Measurements from ENCODE around the gene ANAPC10.

Gene ANAPC10

DNA sequence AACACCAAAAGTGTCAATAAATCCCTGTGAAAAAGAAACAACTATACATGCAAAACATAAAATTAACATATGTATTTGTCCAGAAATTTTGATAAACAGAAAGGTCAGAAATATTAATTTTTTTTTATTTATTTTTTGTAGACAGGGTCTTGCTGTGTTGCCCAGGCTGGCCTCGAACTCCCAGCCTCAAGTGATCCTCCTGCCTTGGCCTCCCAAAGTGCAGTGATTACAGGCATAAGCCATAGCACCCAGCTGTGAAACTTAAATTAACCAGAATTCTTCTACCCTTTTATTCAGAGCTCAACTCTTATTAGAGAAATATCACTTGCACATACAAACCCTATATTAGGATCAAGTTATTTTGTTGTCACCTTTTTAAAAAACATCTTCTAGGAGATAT, 16.2 kb downstream of the ANAPC10 start:
- TF ChIP-seq TCF12 (IDR thresholded peaks at IDR 0.05; ENCODE audit: low read depth) = no peak
- TF ChIP-seq, protein P1, sequence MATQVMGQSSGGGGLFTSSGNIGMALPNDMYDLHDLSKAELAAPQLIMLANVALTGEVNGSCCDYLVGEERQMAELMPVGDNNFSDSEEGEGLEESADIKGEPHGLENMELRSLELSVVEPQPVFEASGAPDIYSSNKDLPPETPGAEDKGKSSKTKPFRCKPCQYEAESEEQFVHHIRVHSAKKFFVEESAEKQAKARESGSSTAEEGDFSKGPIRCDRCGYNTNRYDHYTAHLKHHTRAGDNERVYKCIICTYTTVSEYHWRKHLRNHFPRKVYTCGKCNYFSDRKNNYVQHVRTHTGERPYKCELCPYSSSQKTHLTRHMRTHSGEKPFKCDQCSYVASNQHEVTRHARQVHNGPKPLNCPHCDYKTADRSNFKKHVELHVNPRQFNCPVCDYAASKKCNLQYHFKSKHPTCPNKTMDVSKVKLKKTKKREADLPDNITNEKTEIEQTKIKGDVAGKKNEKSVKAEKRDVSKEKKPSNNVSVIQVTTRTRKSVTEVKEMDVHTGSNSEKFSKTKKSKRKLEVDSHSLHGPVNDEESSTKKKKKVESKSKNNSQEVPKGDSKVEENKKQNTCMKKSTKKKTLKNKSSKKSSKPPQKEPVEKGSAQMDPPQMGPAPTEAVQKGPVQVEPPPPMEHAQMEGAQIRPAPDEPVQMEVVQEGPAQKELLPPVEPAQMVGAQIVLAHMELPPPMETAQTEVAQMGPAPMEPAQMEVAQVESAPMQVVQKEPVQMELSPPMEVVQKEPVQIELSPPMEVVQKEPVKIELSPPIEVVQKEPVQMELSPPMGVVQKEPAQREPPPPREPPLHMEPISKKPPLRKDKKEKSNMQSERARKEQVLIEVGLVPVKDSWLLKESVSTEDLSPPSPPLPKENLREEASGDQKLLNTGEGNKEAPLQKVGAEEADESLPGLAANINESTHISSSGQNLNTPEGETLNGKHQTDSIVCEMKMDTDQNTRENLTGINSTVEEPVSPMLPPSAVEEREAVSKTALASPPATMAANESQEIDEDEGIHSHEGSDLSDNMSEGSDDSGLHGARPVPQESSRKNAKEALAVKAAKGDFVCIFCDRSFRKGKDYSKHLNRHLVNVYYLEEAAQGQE (IDR thresholded peaks at IDR 0.05; ENCODE audit: low read depth) = no peak
- no peak for TF ChIP-seq CEBPB (IDR thresholded peaks at IDR 0.05)
- TF ChIP-seq TAF1 (IDR thresholded peaks at IDR 0.05; ENCODE audit: low read depth) = no peak
- TF ChIP-seq ZBTB7A (IDR thresholded peaks at IDR 0.05; ENCODE audit: low read depth) = no peak
- TF ChIP-seq RAD21 (IDR thresholded peaks at IDR 0.05; ENCODE audit: low read depth) = no peak
- no peak for TF ChIP-seq EP300 (IDR thresholded peaks at IDR 0.05; ENCODE audit: borderline replicate concordance)
- no peak for TF ChIP-seq EGR1 (IDR thresholded peaks at IDR 0.05)
- no peak for TF ChIP-seq TEAD4 (IDR thresholded peaks at IDR 0.05)
- TF ChIP-seq CREB1 (IDR thresholded peaks at IDR 0.05; ENCODE audit: low read depth) = no peak
- TF ChIP-seq YY1 (IDR thresholded peaks at IDR 0.05; ENCODE audit: low read depth) = no peak
- TF ChIP-seq, protein P2, sequence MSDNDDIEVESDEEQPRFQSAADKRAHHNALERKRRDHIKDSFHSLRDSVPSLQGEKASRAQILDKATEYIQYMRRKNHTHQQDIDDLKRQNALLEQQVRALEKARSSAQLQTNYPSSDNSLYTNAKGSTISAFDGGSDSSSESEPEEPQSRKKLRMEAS (IDR thresholded peaks at IDR 0.05) = no peak
- no peak for TF ChIP-seq FOXM1 (IDR thresholded peaks at IDR 0.05; ENCODE audit: borderline replicate concordance, low read depth)
- TF ChIP-seq, protein P3, sequence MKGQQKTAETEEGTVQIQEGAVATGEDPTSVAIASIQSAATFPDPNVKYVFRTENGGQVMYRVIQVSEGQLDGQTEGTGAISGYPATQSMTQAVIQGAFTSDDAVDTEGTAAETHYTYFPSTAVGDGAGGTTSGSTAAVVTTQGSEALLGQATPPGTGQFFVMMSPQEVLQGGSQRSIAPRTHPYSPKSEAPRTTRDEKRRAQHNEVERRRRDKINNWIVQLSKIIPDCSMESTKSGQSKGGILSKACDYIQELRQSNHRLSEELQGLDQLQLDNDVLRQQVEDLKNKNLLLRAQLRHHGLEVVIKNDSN (IDR thresholded peaks at IDR 0.05) = no peak
- no peak for TF ChIP-seq NFIC (IDR thresholded peaks at IDR 0.05)

GRCh38 chr4:145076469-145076855, 21.5 kb downstream of the ANAPC10 start:
- TF ChIP-seq RAD21 (IDR thresholded peaks at IDR 0.05; ENCODE audit: low read depth) (no peak), TCF12 (IDR thresholded peaks at IDR 0.05; ENCODE audit: low read depth) (no peak), FOXM1 (IDR thresholded peaks at IDR 0.05; ENCODE audit: borderline replicate concordance, low read depth) (no peak), TEAD4 (IDR thresholded peaks at IDR 0.05) (no peak), CEBPB (IDR thresholded peaks at IDR 0.05) (no peak)
- TF ChIP-seq, protein P1 (IDR thresholded peaks at IDR 0.05; ENCODE audit: low read depth) = no peak
- TF ChIP-seq, protein P2 (IDR thresholded peaks at IDR 0.05) = no peak

DNA sequence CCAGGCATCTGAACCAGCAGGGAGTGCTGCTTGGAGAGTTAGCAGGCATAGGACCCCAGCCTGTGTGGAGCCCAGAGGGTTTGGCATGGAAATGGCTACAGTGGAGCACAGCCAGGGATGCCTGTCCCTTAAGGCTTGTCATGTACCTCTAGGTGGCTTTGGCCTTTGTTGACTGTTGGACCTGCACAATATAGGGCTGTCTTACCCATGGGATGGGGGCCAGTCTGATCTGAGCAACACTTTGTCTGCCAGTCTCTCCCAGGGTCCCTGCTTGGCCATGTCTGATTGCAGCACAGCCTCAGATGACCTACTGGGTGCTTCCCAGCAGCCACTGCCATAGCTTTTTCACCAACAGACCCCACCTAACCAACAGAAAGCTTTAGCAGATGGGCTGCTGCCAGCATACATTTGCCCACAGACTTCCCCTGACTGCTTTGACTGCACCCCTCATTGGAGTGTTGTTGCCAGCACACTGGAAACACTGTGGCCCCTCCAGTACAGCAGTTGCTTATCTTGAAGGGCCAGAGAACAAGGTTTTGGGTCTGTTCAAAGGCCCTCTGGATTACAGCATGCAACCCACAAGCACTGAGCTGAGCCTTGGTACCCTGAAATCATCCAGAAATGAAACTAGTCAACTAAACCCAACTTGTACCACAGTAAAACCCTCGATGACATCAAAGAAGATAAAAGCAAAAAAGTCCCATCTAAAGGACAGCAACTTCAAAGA, 22.1 kb downstream of the ANAPC10 start:
- no peak for TF ChIP-seq YY1 (IDR thresholded peaks at IDR 0.05; ENCODE audit: low read depth)
- TF ChIP-seq ZBTB7A (IDR thresholded peaks at IDR 0.05; ENCODE audit: low read depth) = no peak
- TF ChIP-seq TAF1 (IDR thresholded peaks at IDR 0.05; ENCODE audit: low read depth) = no peak
- no peak for TF ChIP-seq CEBPB (IDR thresholded peaks at IDR 0.05)
- no peak for TF ChIP-seq TCF12 (IDR thresholded peaks at IDR 0.05; ENCODE audit: low read depth)
- no peak for TF ChIP-seq EGR1 (IDR thresholded peaks at IDR 0.05)
- no peak for TF ChIP-seq NFIC (IDR thresholded peaks at IDR 0.05)
- TF ChIP-seq FOXM1 (IDR thresholded peaks at IDR 0.05; ENCODE audit: borderline replicate concordance, low read depth) = no peak
- TF ChIP-seq, protein P3 (IDR thresholded peaks at IDR 0.05) = no peak
- no peak for TF ChIP-seq TEAD4 (IDR thresholded peaks at IDR 0.05)
- TF ChIP-seq RAD21 (IDR thresholded peaks at IDR 0.05; ENCODE audit: low read depth) = no peak
- TF ChIP-seq, protein P2 (IDR thresholded peaks at IDR 0.05) = no peak
- no peak for TF ChIP-seq EP300 (IDR thresholded peaks at IDR 0.05; ENCODE audit: borderline replicate concordance)
- TF ChIP-seq, protein P1 (IDR thresholded peaks at IDR 0.05; ENCODE audit: low read depth) = no peak
- TF ChIP-seq CREB1 (IDR thresholded peaks at IDR 0.05; ENCODE audit: low read depth) = no peak

GRCh38 chr4:145071560-145071959, 26.4 kb downstream of the ANAPC10 start:
- TF ChIP-seq EGR1 (IDR thresholded peaks at IDR 0.05) (no peak), CREB1 (IDR thresholded peaks at IDR 0.05; ENCODE audit: low read depth) (no peak), TAF1 (IDR thresholded peaks at IDR 0.05; ENCODE audit: low read depth) (no peak), YY1 (IDR thresholded peaks at IDR 0.05; ENCODE audit: low read depth) (no peak)
- TF ChIP-seq, protein P2 (IDR thresholded peaks at IDR 0.05) = no peak
- TF ChIP-seq, protein P1 (IDR thresholded peaks at IDR 0.05; ENCODE audit: low read depth) = no peak
